Measurements from ENCODE around the gene AGXT2. TPM values are rescaled to one million over a fixed set of nuclear protein-coding genes. Genes with fewer than 3 reads are reported as not detected.
A peak's percentile ranks its signal among the peaks of the same experiment; 100 is the strongest.
"Not testable (repeated sequence)": the region's sequence is repeated elsewhere in the genome, so short reads cannot be mapped to it uniquely, and the experiment has no call there.

The AGXT2 gene
- polyA plus RNA-seq, 12 donors: 0.11 to 0.32 (median 0.13) TPM; not detected in 9

DNA sequence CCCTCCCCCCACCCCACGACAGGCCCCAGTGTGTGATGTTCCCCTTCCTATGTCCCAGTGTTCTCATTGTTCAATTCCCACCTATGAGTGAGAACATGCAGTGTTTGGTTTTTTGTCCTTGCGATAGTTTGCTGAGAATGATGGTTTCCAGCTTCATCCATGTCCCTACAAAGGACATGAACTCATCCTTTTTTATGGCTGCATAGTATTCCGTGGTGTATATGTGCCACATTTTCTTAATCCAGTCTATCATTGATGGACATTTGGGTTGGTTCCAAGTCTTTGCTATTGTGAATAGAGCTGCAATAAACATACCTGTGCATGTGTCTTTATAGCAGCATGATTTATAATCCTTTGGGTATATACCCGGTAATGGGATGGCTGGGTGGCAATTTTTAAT, 76.1 kb downstream of the AGXT2 start:
- not testable (repeated sequence) for DNase-seq

GRCh38 chr5:34970552-34970951, 77.2 kb downstream of the AGXT2 start:
- no peak for DNase-seq

- no peak for DNase-seq
These were observed 79.5 kb downstream of the AGXT2 start for GRCh38 chr5:34968258-34968657.

- DNase-seq: no peak
These were observed 80.2 kb downstream of the AGXT2 start for GRCh38 chr5:34967540-34967939.

- no peak for DNase-seq
These were observed 88.4 kb downstream of the AGXT2 start for GRCh38 chr5:34959323-34959722.

DNA sequence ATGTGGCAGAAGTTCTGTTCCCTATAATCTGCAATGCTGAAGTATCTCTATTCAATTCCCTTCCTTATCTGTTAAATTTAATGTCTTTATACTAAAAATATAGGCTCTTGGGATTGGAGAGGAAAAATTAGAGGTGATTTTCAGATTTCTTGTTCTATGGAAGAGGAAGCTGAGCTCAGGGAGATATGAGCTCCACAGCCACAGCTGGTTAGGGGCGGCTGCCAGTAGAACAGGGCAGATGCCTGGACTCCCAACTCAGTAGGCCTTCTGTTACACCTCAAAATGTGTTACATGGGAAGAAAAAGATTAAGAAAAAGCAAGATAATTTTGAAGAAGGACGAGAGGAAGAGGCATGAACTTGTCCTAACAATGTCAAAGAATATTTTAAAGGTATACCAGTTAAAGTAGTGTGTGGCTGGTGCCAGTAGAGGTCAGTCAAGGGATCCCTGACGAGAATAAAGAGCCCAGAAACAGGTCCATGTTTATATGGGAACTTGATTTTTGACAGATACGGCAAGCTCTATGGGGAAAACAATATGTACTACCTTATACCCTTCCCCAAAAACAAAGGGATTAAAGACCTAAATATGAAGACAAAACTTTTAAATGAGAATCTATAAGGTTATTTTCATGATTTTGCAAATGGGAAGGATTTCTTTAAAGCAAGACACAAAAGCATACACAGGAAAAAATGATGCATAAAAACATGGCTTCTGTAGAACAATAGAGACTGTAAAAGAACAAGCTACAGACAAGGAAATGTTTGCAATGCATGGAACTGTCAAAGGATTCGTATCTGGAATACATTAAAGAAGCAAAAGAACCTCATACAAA, 89.7 kb downstream of the AGXT2 start:
- DNase-seq: peak; percentile 23

DNA sequence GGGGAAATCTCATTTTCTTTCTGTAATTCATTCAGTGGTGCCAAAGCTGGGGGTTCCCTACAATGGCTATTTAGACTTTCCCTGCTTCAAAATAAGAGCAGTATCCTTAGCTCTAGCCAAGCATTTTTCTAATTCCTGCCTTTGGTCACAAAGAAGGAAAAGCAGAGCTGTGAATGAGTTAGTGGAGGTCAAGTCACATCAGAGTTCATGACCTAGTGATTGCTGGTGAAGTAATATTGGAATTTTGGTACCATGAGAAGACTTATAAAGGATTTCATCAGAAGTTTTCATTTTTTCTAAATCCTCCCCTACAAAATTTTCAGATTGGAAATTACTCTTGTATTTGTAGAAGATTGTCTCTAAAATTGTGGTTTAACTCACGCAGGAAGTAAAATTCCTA, 90.4 kb downstream of the AGXT2 start:
- DNase-seq: no peak

Other genes starting within 250 kb of the AGXT2 start
- 1 to 10 TPM in 1 of 12 donors, under 1 TPM in 9, not detected in 2; 0.13 to 1.9 (median 0.24) TPM for gene TTC23L, start 208.8 kb downstream of the AGXT2 start, polyA plus RNA-seq (ENCODE audit: insufficient read length in 12 of 12)
- gene RAD1, start 132.4 kb downstream of the AGXT2 start, polyA plus RNA-seq (ENCODE audit: insufficient read length in 12 of 12): 10 to 100 TPM in 11 of 12 donors, not detected in 1; 19.5 to 33.8 (median 26.4) TPM
- 10 to 100 TPM in 11 of 12 donors, not detected in 1; 25.9 to 50.6 (median 37.6) TPM for gene BRIX1, start 132.2 kb downstream of the AGXT2 start, polyA plus RNA-seq (ENCODE audit: insufficient read length in 12 of 12)
- gene DNAJC21, start 118.4 kb downstream of the AGXT2 start, polyA plus RNA-seq (ENCODE audit: insufficient read length in 12 of 12): 100 to 1,000 TPM in 1 of 12 donors, 10 to 100 TPM in 11; 46.1 to 121 (median 49.3) TPM
- 10 to 100 TPM in 1 of 12 donors, 1 to 10 TPM in 2, under 1 TPM in 8, not detected in 1; 0.34 to 14.5 (median 0.57) TPM for gene PRLR, start 182.5 kb upstream of the AGXT2 start, polyA plus RNA-seq (ENCODE audit: insufficient read length in 12 of 12)

Measured in muscle of arm (tissue), 12 donors.